K562 (cell line): ENCODE data around the gene AQP6. TPM values are rescaled to one million over a fixed set of nuclear protein-coding genes. Genes with fewer than 3 reads are reported as not detected.

Experiments
- C11orf30 ChIP-seq: fragments of 450-650 bp; IDR thresholded peaks from 2 replicates; pipeline ENCODE4 v1.6.1; 2016; ENCODE audit warnings: low read depth, mild to moderate bottlenecking
- CREM ChIP-seq: IDR thresholded peaks from 2 replicates; pipeline ENCODE4 v1.6.1; 2014; ENCODE audit warnings: antibody characterized with exemption, low read depth
- DEAF1 ChIP-seq: fragments of 450-650 bp; formaldehyde crosslinking; IDR thresholded peaks from 2 replicates; pipeline ENCODE4 v1.4.0; 2020; ENCODE audit warnings: mild to moderate bottlenecking, moderate library complexity
- DMBX1 ChIP-seq: fragments of 250-450 bp; sonication (Bioruptor Pico); IDR thresholded peaks from 2 replicates; pipeline ENCODE4 v1.8.0; 2022; ENCODE audit warnings: inconsistent platforms, mild to moderate bottlenecking, moderate library complexity, borderline replicate concordance
- FOSL1 ChIP-seq: fragments of 200-800 bp; sonication (Bioruptor generic); conservative IDR thresholded peaks from 2 replicates; pipeline ENCODE4 v1.6.1; 2016; ENCODE audit warnings: missing genetic modification characterization, missing compliant biosample characterization
- GTF2A2 ChIP-seq: IDR thresholded peaks from 2 replicates; pipeline ENCODE4 v1.6.1; 2016; ENCODE audit warnings: mild to moderate bottlenecking, missing genetic modification characterization, missing compliant biosample characterization
- HDAC3 ChIP-seq: fragments of 450-650 bp; IDR thresholded peaks from 2 replicates; pipeline ENCODE4 v1.6.1; 2018; ENCODE audit warnings: borderline replicate concordance, mild to moderate bottlenecking, moderate library complexity; ENCODE audit not compliant: partially characterized antibody
- HDGF ChIP-seq: fragments of 450-650 bp; IDR thresholded peaks from 2 replicates; pipeline ENCODE4 v1.6.1; 2016
- HMG20A ChIP-seq: fragments of 450-650 bp; formaldehyde crosslinking; conservative IDR thresholded peaks from 2 replicates; pipeline ENCODE4 v1.4.0; 2020; ENCODE audit warnings: mild to moderate bottlenecking, mixed read lengths
- HNRNPH1 ChIP-seq: fragments of 200-400 bp; formaldehyde crosslinking; optimal IDR thresholded peaks from 2 replicates; pipeline ENCODE3; 2017; ENCODE audit warnings: low read depth, mild to moderate bottlenecking, low read length, moderate library complexity
- ILK ChIP-seq: fragments of 450-650 bp; IDR thresholded peaks from 2 replicates; pipeline ENCODE4 v1.6.1; 2016; ENCODE audit warnings: missing genetic modification characterization, low read depth, mild to moderate bottlenecking, missing compliant biosample characterization, moderate library complexity, borderline replicate concordance
- MXI1 ChIP-seq: IDR thresholded peaks from 2 replicates; pipeline ENCODE4 v1.6.1; 2011; ENCODE audit warnings: low read depth, mild to moderate bottlenecking, improper control_type of control experiment, low read length
- NCOA1 ChIP-seq: fragments of 450-650 bp; IDR thresholded peaks from 2 replicates; pipeline ENCODE4 v1.6.1; 2016; ENCODE audit warnings: low read depth
- NUFIP1 ChIP-seq: fragments of 450-650 bp; IDR thresholded peaks from 2 replicates; pipeline ENCODE4 v1.6.1; 2018; ENCODE audit not compliant: partially characterized antibody
- PRMT5 ChIP-seq: sonication (generic); formaldehyde crosslinking; IDR thresholded peaks from 2 replicates; pipeline ENCODE4 v1.5.0; 2020; ENCODE audit warnings: missing genetic modification reagents
- PYGO2 ChIP-seq: fragments of 450-650 bp; IDR thresholded peaks from 2 replicates; pipeline ENCODE4 v1.6.1; 2016; ENCODE audit warnings: mild to moderate bottlenecking, missing genetic modification characterization, moderate library complexity, missing compliant biosample characterization
- RAD51 ChIP-seq: fragments of 450-650 bp; IDR thresholded peaks from 2 replicates; pipeline ENCODE4 v1.7.1; 2016; ENCODE audit warnings: low read depth, mild to moderate bottlenecking, borderline replicate concordance
- RFX1 ChIP-seq: fragments of 450-650 bp; IDR thresholded peaks from 2 replicates; pipeline ENCODE4 v1.6.1; 2016; ENCODE audit warnings: mild to moderate bottlenecking, moderate library complexity
- RFX5 ChIP-seq: IDR thresholded peaks from 2 replicates; pipeline ENCODE4 v1.6.1; 2011; ENCODE audit warnings: low read depth, mild to moderate bottlenecking, improper control_type of control experiment, low read length
- SREBF1 ChIP-seq: fragments of 150-350 bp; IDR thresholded peaks from 2 replicates; pipeline ENCODE4 v1.6.1; 2014; ENCODE audit warnings: antibody characterized with exemption, low read depth, low read length, borderline replicate concordance
- TCF3 ChIP-seq: sonication (generic); formaldehyde crosslinking; IDR thresholded peaks from 2 replicates; pipeline ENCODE4 v1.4.0; 2020; ENCODE audit warnings: mild to moderate bottlenecking, missing genetic modification reagents
- polyA plus RNA-seq, 8 experiments: library from polyadenylated mRNA; depleted of rRNA in 4 of 8; stranded (reverse) in 5 of 8; unstranded in 3 of 8; fragments of >200 nt; fragmentation: Nextera tagmentation in 2 of 8; fragmentation: Illumina TruSeq in 1 of 8; extraction: Ambion mirVana in 2 of 8; extraction: Trizol in 1 of 8; gene quantifications; 2 replicates each; pipeline versions ENCODE4 v1.2.1 to v1.2.3, GENCODE V29; 2011 to 2014; ENCODE audit warnings: inconsistent platforms in 1 of 8, missing spikeins in 1 of 8
- total RNA-seq, 7 experiments: library from RNA; depleted of rRNA in 6 of 7; stranded (reverse); fragments of >200 nt in 6 of 7; fragmentation: Illumina TruSeq in 2 of 7; extraction: Trizol in 2 of 7; gene quantifications; 2 replicates each; pipeline versions ENCODE4 v1.2.1 to v1.2.3, GENCODE V29; 2011 to 2021; ENCODE audit warnings: low replicate concordance in 1 of 7
- TF ChIP-seq, protein P1 (sequence below): fragments of 450-650 bp; IDR thresholded peaks from 2 replicates; pipeline ENCODE4 v1.6.1; 2014; ENCODE audit warnings: low read depth, mild to moderate bottlenecking, moderate library complexity, borderline replicate concordance
- TF ChIP-seq, protein P2 (sequence below): sonication (generic); formaldehyde crosslinking; IDR thresholded peaks from 2 replicates; pipeline ENCODE4 v1.8.0; 2022; ENCODE audit warnings: mild to moderate bottlenecking, missing genetic modification reagents

Gene AQP6
- total and polyA plus RNA-seq, 9 of the 15 experiments (the other 6 are each of a cell fraction or from before 2014, with no cell fraction given) = 0.05 to 0.12 TPM; not detected in 7

DNA sequence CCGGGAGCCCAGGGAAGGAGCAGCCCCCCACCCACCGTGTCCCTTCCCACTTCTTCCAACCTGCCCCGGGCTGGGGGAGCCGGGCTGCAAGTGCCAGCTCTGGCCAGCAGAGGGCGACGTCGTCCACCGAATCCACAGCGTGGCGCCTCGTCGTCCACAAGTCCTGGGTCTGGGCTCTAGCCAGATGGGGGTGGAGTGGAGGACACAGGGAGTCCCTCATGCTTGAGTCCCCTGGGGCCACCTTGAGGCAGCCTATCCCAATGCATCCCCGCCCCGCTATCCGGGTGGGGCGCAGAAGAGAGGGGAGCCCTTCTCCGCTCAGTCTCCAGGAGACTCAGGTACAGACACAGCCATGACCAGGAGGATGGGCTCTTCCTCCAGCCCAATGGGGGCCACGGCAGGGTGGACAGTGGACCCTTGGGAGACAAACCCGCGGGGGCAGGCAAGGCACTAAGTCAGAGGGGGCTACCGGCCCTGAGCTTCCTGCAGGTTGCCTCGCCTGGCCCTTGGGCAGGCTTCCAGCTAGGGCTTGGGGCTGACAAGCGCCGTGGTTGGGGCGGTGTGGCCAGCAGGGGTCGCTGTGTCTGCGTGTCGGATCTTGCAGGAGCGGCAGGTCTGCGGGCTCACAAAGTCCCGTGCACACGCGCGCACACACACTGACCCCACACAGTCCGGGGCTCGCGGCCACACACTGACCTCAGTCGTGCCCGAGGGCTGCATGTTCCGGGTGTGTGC is 5.5 kb upstream of the AQP6 start (continued):
- TF ChIP-seq, protein P1, sequence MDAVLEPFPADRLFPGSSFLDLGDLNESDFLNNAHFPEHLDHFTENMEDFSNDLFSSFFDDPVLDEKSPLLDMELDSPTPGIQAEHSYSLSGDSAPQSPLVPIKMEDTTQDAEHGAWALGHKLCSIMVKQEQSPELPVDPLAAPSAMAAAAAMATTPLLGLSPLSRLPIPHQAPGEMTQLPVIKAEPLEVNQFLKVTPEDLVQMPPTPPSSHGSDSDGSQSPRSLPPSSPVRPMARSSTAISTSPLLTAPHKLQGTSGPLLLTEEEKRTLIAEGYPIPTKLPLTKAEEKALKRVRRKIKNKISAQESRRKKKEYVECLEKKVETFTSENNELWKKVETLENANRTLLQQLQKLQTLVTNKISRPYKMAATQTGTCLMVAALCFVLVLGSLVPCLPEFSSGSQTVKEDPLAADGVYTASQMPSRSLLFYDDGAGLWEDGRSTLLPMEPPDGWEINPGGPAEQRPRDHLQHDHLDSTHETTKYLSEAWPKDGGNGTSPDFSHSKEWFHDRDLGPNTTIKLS = no peak
- no peak; the same call in 1 of the 2 replicates for TF ChIP-seq RAD51
- TF ChIP-seq FOSL1 (tag) = no peak
- TF ChIP-seq DEAF1 (CRISPR knock-in tag) = peak; percentile 77
- 0 out of 2 replicates have a peak, but pooled peaks have one; percentile 5 for TF ChIP-seq TCF3 (CRISPR knock-in tag)
- TF ChIP-seq RFX1 = no peak
- no peak for TF ChIP-seq C11orf30
- peak; percentile 58; the same call in 1 of the 2 replicates for TF ChIP-seq RFX5
- no peak for TF ChIP-seq HNRNPH1
- TF ChIP-seq HDAC3 = no peak
- TF ChIP-seq ILK (tag) = no peak
- TF ChIP-seq, protein P2, sequence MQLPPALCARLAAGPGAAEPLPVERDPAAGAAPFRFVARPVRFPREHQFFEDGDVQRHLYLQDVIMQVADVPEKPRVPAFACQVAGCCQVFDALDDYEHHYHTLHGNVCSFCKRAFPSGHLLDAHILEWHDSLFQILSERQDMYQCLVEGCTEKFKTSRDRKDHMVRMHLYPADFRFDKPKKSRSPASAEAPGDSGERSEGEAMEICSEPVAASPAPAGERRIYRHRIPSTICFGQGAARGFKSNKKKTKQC (CRISPR knock-in tag) = peak; percentile 27
- TF ChIP-seq PRMT5 (CRISPR knock-in tag) = no peak
- TF ChIP-seq GTF2A2 (tag) = no peak
- peak; percentile 70 for TF ChIP-seq CREM
- no peak for TF ChIP-seq PYGO2
- peak; percentile 5; the same call in 1 of the 2 replicates for TF ChIP-seq MXI1
- no peak for TF ChIP-seq NUFIP1
- no peak for TF ChIP-seq HDGF
- no peak for TF ChIP-seq SREBF1
- TF ChIP-seq DMBX1 = no peak
- no peak for TF ChIP-seq HMG20A (CRISPR knock-in tag)
- no peak for TF ChIP-seq NCOA1
